H1 (cell line): ENCODE data around the gene PAX3. TPM values are rescaled to one million over a fixed set of nuclear protein-coding genes. Genes with fewer than 3 reads are reported as not detected.

ENCODE experiments used
- CTCF ChIA-PET: fragments of 300-600 bp; sonication (Branson Sonifier 250); formaldehyde crosslinking; loops from one replicate; lab custom pipeline; 2021; ENCODE audit not compliant: partially characterized antibody; lab: Charles Lee
- POLR2A ChIA-PET: fragments of 300-600 bp; sonication (Branson Sonifier 250); formaldehyde crosslinking; loops from one replicate; lab custom pipeline; 2021; ENCODE audit warnings: inconsistent platforms; ENCODE audit not compliant: partially characterized antibody; lab: Charles Lee
- DNase-seq, 2 experiments: peaks; one replicate each; pipeline versions ENCODE4 v3.0.0 to v3.0.0-alpha.2; 2010 to 2022; ENCODE audit warnings: low spot score in 2 of 2, low read depth in 1 of 2, mixed read lengths in 1 of 2
- FAIRE-seq: peaks from 2 replicates; lab custom pipeline; 2011; peaks lifted over from hg19 to GRCh38; lab: Jason Lieb, UNC
- H2AFZ ChIP-seq: 2 replicates; pipeline ENCODE4 v1.8.1; 2012; ENCODE audit warnings: low read length, inconsistent platforms
- H2AK5ac ChIP-seq: 2 replicates; pipeline ENCODE4 v1.6.1; 2013; ENCODE audit warnings: low read depth, low read length
- H2BK120ac ChIP-seq: replicated peaks from 2 replicates; pipeline ENCODE3; 2013; ENCODE audit warnings: low read depth, low read length, inconsistent platforms
- H2BK12ac ChIP-seq: 2 replicates; pipeline ENCODE4 v1.6.1; 2013; ENCODE audit warnings: low read depth, low read length
- H2BK15ac ChIP-seq: 2 replicates; pipeline ENCODE4 v1.6.1; 2013; ENCODE audit warnings: low read length
- H2BK20ac ChIP-seq: 2 replicates; pipeline ENCODE4 v1.6.1; 2013; ENCODE audit warnings: low read length
- H2BK5ac ChIP-seq: 2 replicates; pipeline ENCODE4 v1.6.1; 2013; ENCODE audit warnings: low read depth, low read length
- H3K14ac ChIP-seq: 2 replicates; pipeline ENCODE4 v1.6.1; 2013; ENCODE audit warnings: inconsistent platforms; ENCODE audit not compliant: insufficient read length
- H3K18ac ChIP-seq: 2 replicates; pipeline ENCODE4 v1.6.1; 2013; ENCODE audit warnings: low read length; ENCODE audit errors: extremely low read depth
- H3K23ac ChIP-seq: 2 replicates; pipeline ENCODE4 v1.6.1; 2013; ENCODE audit warnings: inconsistent platforms; ENCODE audit not compliant: insufficient read length
- H3K23me2 ChIP-seq: 2 replicates; pipeline ENCODE4 v1.6.1; 2013; ENCODE audit warnings: low read depth, low read length
- H3K27ac ChIP-seq: 2 replicates; pipeline ENCODE4 v1.6.1; 2011; ENCODE audit warnings: low read depth, low read length, inconsistent platforms
- H3K27me3 ChIP-seq, 4 experiments: replicated peaks in 1 of 4; 1 replicate in 1 of 4; 2 replicates in 3 of 4; pipeline versions ENCODE4 v1.6.1 to v1.8.1; 2011 to 2013; ENCODE audit warnings: low read length in 3 of 4, mild to moderate bottlenecking in 3 of 4, inconsistent platforms in 2 of 4, mixed read lengths in 2 of 4, moderate library complexity in 1 of 4; ENCODE audit not compliant: control insufficient read depth in 3 of 4, insufficient read depth in 3 of 4; ENCODE audit errors: extremely low read depth in 1 of 4
- H3K36me3 ChIP-seq, 4 experiments: 2 replicates each; pipeline versions ENCODE4 v1.6.1 to v1.8.1; 2011 to 2013; ENCODE audit warnings: mild to moderate bottlenecking in 4 of 4, low read length in 3 of 4, moderate library complexity in 2 of 4, control low read depth in 1 of 4, inconsistent platforms in 1 of 4; ENCODE audit not compliant: insufficient read depth in 4 of 4, control insufficient read depth in 2 of 4
- H3K4ac ChIP-seq: replicated peaks from 2 replicates; pipeline ENCODE3; 2013; ENCODE audit warnings: low read length, low read depth, mixed read lengths, inconsistent platforms; ENCODE audit not compliant: insufficient read length
- H3K4me1 ChIP-seq, 4 experiments: replicated peaks in 1 of 4; 1 replicate in 1 of 4; 2 replicates in 3 of 4; pipeline versions ENCODE4 v1.6.1 to v1.8.1; 2011 to 2013; ENCODE audit warnings: low read length in 3 of 4, inconsistent platforms in 2 of 4, mixed read lengths in 1 of 4; ENCODE audit not compliant: insufficient read depth in 4 of 4, control insufficient read depth in 3 of 4
- H3K4me2 ChIP-seq, 2 experiments: 2 replicates each; pipeline versions ENCODE4 v1.6.1 to v1.8.1; 2011 to 2013; ENCODE audit warnings: low read depth in 2 of 2, low read length in 2 of 2, control low read depth in 1 of 2, inconsistent platforms in 1 of 2, mild to moderate bottlenecking in 1 of 2; ENCODE audit not compliant: insufficient read depth in 1 of 2
- H3K4me3 ChIP-seq, 4 experiments: fragments of 200-600, 300-600 bp in 1 of 4; sonication (generic), shearing (Covaris generic), sonication (Bioruptor Twin) in 1 of 4; 2 replicates each; pipeline versions ENCODE4 v1.5.1 to v1.8.1; 2011 to 2016; ENCODE audit warnings: low read length in 4 of 4, low read depth in 3 of 4, control low read depth in 2 of 4, inconsistent platforms in 2 of 4, mild to moderate bottlenecking in 2 of 4, mixed read lengths in 1 of 4, moderate library complexity in 1 of 4; ENCODE audit not compliant: insufficient read depth in 2 of 4; ENCODE audit errors: extremely low read depth in 1 of 4
- H3K56ac ChIP-seq: replicated peaks from 2 replicates; pipeline ENCODE3; 2013; ENCODE audit warnings: low read depth, mild to moderate bottlenecking, mixed read lengths, low read length, inconsistent platforms; ENCODE audit not compliant: insufficient read length
- H3K79me1 ChIP-seq: 2 replicates; pipeline ENCODE4 v1.6.1; 2013; ENCODE audit warnings: low read depth, low read length, control low read depth
- H3K79me2 ChIP-seq, 2 experiments: 2 replicates each; pipeline versions ENCODE4 v1.6.1 to v1.8.1; 2012 to 2013; ENCODE audit warnings: low read length in 2 of 2, mild to moderate bottlenecking in 2 of 2, inconsistent platforms in 1 of 2; ENCODE audit not compliant: insufficient read depth in 2 of 2, control insufficient read depth in 1 of 2
- H3K9ac ChIP-seq, 4 experiments: replicated peaks in 1 of 4; 1 replicate in 1 of 4; 2 replicates in 3 of 4; pipeline versions ENCODE4 v1.6.1 to v1.8.1; 2011 to 2013; ENCODE audit warnings: low read depth in 3 of 4, low read length in 3 of 4, control low read depth in 2 of 4, mild to moderate bottlenecking in 2 of 4, moderate library complexity in 2 of 4, inconsistent platforms in 1 of 4; ENCODE audit errors: extremely low read depth in 1 of 4
- H3K9me3 ChIP-seq, 2 experiments: 2 replicates each; pipeline versions ENCODE4 v1.6.1 to v1.8.1; 2012 to 2013; ENCODE audit warnings: mild to moderate bottlenecking in 2 of 2, moderate library complexity in 2 of 2, control low read depth in 1 of 2, inconsistent platforms in 1 of 2, low read depth in 1 of 2, low read length in 1 of 2, mixed read lengths in 1 of 2; ENCODE audit not compliant: insufficient read depth in 2 of 2
- H4K20me1 ChIP-seq, 2 experiments: replicated peaks in 1 of 2; 2 replicates each; pipeline versions ENCODE3 to v1.8.1; 2011 to 2013; ENCODE audit warnings: inconsistent platforms in 2 of 2, low read length in 2 of 2, mild to moderate bottlenecking in 1 of 2; ENCODE audit not compliant: insufficient read depth in 2 of 2, control insufficient read depth in 1 of 2
- H4K5ac ChIP-seq: 2 replicates; pipeline ENCODE4 v1.6.1; 2013; ENCODE audit warnings: low read length, low read depth, mixed read lengths, inconsistent platforms; ENCODE audit not compliant: insufficient read length
- H4K8ac ChIP-seq: 2 replicates; pipeline ENCODE4 v1.8.0; 2013; ENCODE audit warnings: mild to moderate bottlenecking, moderate library complexity, low read length, inconsistent platforms; ENCODE audit not compliant: insufficient read depth; ENCODE audit errors: extremely low read depth
- H4K91ac ChIP-seq: replicated peaks from 2 replicates; pipeline ENCODE3; 2013; ENCODE audit warnings: low read length, mixed read lengths, inconsistent platforms; ENCODE audit not compliant: insufficient read length
- WGBS, 2 experiments: shearing (Covaris generic) in 1 of 2; methylation state at CpG; one replicate each; pipeline versions ENCODE4 v1.1.6 to v1.1.7; 2013 to 2015; ENCODE audit warnings: low lambda C conversion rate in 2 of 2, mixed read lengths in 2 of 2, inconsistent platforms in 1 of 2, low coverage in 1 of 2, missing lambda C conversion rate in 1 of 2; ENCODE audit not compliant: insufficient replicate concordance in 2 of 2, insufficient coverage in 1 of 2, insufficient read length in 1 of 2; ENCODE audit errors: extremely low coverage in 1 of 2, missing lambda C conversion rate in 1 of 2; 5-methylcytosine and 5-hydroxymethylcytosine counted together
- polyA plus RNA-seq, 7 experiments: library from polyadenylated mRNA; depleted of rRNA in 3 of 7; stranded (reverse) in 5 of 7; unstranded in 2 of 7; fragments of >200 nt in 5 of 7; fragments of 200-250 nt in 2 of 7; gene quantifications; 1 replicate in 5 of 7; 2 replicates in 1 of 7; 4 replicates in 1 of 7; pipeline versions ENCODE4 v1.2.1 to v1.2.3, GENCODE V29; 2011 to 2013; ENCODE audit warnings: missing spikeins in 2 of 7, mixed read lengths in 2 of 7
- total RNA-seq: library from RNA; stranded (reverse); fragmentation: NEBNext Ultra II Directional; extraction: Animal tissue kit (Norgen Biotek cat#: 25700); gene quantifications from 2 replicates; pipeline ENCODE4 v1.2.1, GENCODE V29; 2021

Gene PAX3
- total and polyA plus RNA-seq, 2 of the 8 experiments (the other 6 are each of a cell fraction or from before 2014, with no cell fraction given), result 0.33 TPM; not detected in 1

DNA sequence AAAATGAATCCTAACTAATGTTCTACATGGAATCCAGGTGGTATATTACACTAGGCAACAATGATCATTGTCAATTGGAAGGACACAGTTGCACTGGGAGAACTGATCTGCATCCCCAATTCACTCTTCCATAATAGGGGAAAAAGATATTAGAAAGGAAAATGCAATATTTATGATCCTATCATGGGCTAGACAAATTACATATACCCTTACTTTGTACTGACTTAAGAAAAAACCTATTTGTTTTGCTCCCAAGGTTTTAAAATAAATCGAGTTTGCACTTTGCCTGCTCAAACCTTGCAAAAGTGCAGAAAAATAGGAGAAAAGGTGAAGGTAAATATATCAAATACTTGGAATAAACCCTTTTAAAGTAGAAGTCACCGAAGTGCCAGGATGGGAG lies 11.0 kb upstream of the PAX3 start:
- Histone ChIP-seq H4K20me1 (peaks cover 14 to 30% of the 10 kb centered on the region in 2 experiments), H3K9ac (no peak overlapping the region), H3K56ac (no peak overlapping the region), H2BK120ac (no peak overlapping the region), H2AK5ac (no peak overlapping the region), H3K23me2 (peaks cover 3% of the 10 kb centered on the region; the same call in 1 of the 2 replicates), H4K91ac (no peak overlapping the region), H3K4me3 (no peak overlapping the region), H3K4ac (no peak overlapping the region), H3K4me2 (no peak overlapping the region), H3K79me2 (no peaks in the 10 kb centered on the region), H3K18ac (no peak overlapping the region), H3K79me1 (no peaks in the 10 kb centered on the region), H3K23ac (no peak overlapping the region), H3K27ac (no peak overlapping the region), H4K8ac (no peak overlapping the region), H2BK20ac (no peak overlapping the region), H2AFZ (no peak overlapping the region), H2BK5ac (no peak overlapping the region), H2BK12ac (no peak overlapping the region), H3K14ac (no peak overlapping the region), H3K36me3 (no peaks in the 10 kb centered on the region; a peak in 1 of 8 replicates), H3K4me1 (peaks cover 9 to 39% (median 18%) of the 10 kb centered on the region in 4 experiments), H4K5ac (no peak overlapping the region), H3K27me3 (peaks cover 96 to 100% (median 98%) of the 10 kb centered on the region in 4 experiments), H3K9me3 (no peaks in the 10 kb centered on the region), H2BK15ac (no peak overlapping the region)
- CTCF ChIA-PET, result interaction anchor here (1.1 to 1.6 kb wide), 4 partner anchors 18 to 284 kb away, joined by 3 to 9 read pairs (median 6); no protein-coding TSS in a partner anchor
- FAIRE-seq (no peak), DNase-seq (no peak)
- POLR2A ChIA-PET, result no interaction called here
- 23% methylated on average over 2 of the region's 2 CpGs; no CpG with 5 or more reads in 1 of the 2 experiments for WGBS, 2 experiments
